Measurements from ENCODE around the gene ATXN1. TPM values are rescaled to one million over a fixed set of nuclear protein-coding genes. Genes with fewer than 3 reads are reported as not detected.

The ATXN1 gene
- total RNA-seq, 4 donors from 2014 or later, result 26.4 to 46.4 (median 36.1) TPM

DNA sequence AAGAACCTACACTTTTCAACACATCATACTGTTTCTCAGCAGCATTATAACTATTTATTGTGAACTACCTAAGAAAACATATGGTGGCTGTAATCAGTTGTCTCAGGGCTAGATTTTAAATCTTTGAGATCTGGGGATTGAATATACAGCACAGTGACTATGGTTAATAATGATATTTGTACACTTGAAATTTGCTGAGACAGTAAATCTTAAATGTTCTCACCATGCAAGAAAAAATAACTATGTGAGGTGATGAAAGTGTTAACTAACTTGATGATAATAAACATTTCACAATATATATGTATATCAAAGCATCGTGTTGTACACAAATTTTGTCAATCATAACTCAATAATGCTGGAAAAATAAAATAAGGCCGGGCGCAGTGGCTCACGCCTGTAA lies 113.8 kb downstream of the ATXN1 start:
- TF ChIP-seq, protein P1, sequence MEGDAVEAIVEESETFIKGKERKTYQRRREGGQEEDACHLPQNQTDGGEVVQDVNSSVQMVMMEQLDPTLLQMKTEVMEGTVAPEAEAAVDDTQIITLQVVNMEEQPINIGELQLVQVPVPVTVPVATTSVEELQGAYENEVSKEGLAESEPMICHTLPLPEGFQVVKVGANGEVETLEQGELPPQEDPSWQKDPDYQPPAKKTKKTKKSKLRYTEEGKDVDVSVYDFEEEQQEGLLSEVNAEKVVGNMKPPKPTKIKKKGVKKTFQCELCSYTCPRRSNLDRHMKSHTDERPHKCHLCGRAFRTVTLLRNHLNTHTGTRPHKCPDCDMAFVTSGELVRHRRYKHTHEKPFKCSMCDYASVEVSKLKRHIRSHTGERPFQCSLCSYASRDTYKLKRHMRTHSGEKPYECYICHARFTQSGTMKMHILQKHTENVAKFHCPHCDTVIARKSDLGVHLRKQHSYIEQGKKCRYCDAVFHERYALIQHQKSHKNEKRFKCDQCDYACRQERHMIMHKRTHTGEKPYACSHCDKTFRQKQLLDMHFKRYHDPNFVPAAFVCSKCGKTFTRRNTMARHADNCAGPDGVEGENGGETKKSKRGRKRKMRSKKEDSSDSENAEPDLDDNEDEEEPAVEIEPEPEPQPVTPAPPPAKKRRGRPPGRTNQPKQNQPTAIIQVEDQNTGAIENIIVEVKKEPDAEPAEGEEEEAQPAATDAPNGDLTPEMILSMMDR (IDR thresholded peaks at IDR 0.05), result no peak
- DNase-seq (ENCODE audit: low spot score) (no peak), ATAC-seq (ENCODE audit: low FRiP score) (no peak)

DNA sequence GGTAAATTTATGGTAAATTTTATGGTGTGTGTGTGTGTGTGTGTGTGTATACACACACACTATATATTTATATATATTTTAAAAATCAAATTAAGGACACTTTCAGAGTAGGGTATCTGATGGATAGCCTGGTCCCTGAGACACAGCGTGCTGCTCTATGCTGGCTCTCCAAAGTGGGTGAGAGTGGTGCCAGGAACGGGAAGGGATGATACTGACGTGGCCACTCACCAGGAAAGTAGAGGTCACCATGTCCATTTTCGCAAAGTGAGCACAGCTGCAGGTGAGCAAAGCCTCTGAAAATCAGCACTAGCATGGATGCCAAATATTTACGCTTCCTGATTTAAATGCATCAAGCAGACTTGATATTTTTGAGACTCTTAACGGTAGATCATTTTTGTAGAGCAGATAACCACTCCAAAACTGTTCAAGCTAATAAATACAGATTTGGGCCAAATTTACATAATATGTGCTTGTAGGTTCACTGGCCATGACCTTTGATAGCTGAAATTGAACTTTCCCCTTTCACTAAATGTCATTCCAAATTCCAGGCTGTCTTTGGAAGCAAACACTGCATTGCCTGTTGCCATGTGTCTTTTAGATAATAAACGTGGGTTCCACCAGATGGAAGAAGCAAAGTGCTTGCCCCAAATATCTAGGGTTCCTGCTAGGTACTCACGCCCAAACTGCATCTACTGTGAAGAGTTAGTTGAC lies 116.6 kb downstream of the ATXN1 start:
- ATAC-seq (ENCODE audit: low FRiP score) (no peak), DNase-seq (ENCODE audit: low spot score) (no peak)
- TF ChIP-seq, protein P1 (IDR thresholded peaks at IDR 0.05), result no peak

DNA sequence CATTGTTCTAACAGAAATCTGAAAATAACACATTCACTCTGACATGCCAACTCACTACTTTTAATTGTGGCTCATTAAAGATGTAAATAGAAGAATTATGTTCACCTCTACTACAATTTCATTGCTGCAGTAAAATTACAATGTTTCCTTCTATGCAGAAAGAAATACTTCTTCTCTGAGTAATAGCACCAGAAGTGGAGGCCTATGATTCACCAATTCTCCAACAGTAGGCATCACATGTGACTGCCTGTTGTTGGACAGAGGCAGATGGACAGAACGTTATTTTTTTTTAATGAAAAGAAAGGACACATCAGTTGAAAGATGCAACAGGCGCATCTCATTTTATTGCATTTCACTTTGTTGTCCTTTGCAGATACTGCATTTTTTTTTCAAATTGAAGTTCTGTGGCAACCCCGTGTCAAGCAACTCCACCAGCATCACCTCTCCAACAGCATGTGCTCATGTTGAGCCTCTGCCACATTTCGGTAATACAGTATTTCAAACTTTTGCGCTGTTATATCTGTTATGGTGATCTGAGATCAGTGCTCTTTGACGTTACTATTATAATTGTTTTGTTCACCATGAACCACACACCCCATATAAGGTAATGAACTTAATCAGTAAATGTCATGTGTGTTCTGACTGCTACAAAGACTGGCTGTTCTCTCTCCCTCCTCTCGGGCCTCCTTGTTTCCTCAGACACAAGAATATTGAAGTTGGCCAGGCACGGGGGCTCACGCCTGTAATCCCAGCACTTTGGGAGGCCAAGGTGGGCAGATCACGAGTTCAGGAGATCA lies 121.4 kb downstream of the ATXN1 start:
- TF ChIP-seq, protein P1 (IDR thresholded peaks at IDR 0.05), result no peak
- DNase-seq (ENCODE audit: low spot score), result no peak
- ATAC-seq (ENCODE audit: low FRiP score), result peak; percentile 64

DNA sequence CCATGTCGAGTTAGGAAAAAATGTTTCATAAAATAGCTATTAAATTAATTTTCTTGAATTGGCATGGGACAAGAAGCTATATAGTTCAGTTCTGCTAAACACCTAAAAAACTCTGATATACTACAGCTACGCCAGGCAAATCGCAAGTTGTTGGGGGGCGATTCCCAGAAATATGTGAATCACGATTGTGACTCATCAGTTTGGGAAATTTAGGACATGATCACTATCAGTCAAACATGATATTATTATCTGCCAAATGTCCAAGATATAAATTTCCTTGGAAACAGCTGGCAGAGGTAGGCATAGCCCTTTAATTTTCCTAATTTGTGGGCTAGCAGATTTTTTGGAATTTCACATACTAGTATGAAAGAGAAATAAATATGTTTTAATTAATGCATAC lies 123.6 kb downstream of the ATXN1 start:
- TF ChIP-seq, protein P1 (IDR thresholded peaks at IDR 0.05), result no peak
- no peak for DNase-seq (ENCODE audit: low spot score)
- ATAC-seq (ENCODE audit: low FRiP score), result no peak

DNA sequence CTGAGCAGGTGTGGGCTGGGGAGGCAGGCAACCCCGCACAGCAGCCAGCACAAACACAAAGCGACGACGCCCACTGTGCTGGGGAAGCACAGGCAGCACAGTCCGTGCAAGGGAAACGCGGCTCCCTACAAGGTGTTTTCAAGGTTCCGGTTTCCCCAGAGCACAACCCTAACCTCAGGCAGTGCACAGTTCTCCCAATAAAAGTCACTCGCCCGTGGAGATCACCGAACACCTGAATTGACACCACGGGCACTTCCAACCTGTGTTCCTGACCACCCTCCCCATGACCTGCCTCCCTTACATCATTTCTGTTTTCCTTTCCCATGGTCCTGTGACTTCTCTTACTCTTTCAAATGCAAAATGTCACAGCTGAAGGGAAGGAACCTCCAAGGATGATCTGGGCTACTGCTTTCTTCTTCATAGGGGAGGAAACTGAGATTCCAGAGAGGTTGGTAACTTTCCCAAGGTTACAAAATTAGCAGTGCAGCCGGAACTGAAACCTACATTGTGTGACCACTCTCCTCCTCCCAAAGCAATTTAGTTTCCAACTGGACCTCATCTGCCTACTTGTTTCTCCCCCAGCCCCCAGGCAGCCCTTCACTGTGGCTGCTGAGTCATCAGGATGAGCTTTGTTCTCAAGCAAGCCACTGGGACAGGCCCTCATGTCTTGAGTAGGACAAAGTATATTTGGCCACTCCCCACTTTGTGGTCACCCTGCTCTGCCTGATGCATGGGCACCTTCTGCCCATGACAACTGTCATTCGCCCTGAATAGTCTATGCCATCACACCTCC lies 125.3 kb downstream of the ATXN1 start:
- no peak for ATAC-seq (ENCODE audit: low FRiP score)
- TF ChIP-seq, protein P1 (IDR thresholded peaks at IDR 0.05), result no peak
- DNase-seq (ENCODE audit: low spot score), result no peak

DNA sequence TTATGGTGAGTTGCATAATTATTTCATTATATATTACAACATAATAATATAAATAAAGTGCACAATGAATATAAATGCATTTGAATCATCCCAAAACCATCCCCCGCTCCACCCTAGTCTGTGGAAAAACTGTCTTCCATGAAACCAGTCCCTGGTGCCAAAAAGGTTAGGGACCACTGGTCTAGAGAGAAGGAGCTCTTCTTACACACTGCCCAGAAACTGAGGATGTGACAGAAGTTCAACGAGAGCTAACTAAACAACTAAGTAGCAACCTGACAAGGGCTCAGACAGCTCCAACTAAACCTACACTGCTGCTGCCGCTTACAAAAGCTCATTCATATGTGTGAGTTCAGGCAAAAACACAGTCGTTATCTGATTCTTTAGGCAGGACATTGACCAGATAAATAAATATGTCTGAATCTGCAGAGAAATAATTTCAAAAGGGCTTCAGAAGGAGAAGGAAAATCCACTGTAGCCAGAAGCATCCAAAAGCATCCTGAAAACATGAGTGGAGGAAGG lies 125.9 kb downstream of the ATXN1 start:
- TF ChIP-seq, protein P1 (IDR thresholded peaks at IDR 0.05), result no peak
- ATAC-seq (ENCODE audit: low FRiP score) (no peak), DNase-seq (ENCODE audit: low spot score) (no peak)
